ENCODE results near the gene ESYT2. TPM values are rescaled to one million over a fixed set of nuclear protein-coding genes. Genes with fewer than 3 reads are reported as not detected.

The ESYT2 gene
- total RNA-seq, 4 donors from 2014 or later, result 91.6 to 159 (median 100) TPM

DNA sequence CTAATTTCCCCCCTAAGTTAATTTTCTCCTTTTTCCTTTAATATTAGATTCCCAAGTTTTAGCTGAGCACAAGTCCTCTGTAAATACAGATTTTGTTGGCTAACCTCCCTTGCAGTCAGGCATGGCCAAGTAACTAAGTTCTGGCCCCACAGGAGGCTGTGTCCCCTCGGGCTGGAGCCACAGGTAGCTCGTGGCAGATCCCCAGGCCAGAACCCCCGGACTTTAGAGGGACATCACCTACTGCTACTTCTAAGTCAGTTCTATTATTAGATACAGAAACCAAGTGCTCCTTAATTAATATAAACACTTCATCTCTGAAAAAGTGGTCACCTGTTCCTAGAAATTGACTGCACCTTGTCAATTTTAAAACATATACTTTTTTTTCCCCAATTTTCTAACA is 78.6 kb downstream of the ESYT2 start:
- no peak overlapping the region for H3K27ac ChIP-seq
- DNase-seq, result no peak
- no peak overlapping the region for H3K4me3 ChIP-seq
- TF ChIP-seq POLR2A (IDR thresholded peaks at IDR 0.05), result no peak
- TF ChIP-seq, protein P1, sequence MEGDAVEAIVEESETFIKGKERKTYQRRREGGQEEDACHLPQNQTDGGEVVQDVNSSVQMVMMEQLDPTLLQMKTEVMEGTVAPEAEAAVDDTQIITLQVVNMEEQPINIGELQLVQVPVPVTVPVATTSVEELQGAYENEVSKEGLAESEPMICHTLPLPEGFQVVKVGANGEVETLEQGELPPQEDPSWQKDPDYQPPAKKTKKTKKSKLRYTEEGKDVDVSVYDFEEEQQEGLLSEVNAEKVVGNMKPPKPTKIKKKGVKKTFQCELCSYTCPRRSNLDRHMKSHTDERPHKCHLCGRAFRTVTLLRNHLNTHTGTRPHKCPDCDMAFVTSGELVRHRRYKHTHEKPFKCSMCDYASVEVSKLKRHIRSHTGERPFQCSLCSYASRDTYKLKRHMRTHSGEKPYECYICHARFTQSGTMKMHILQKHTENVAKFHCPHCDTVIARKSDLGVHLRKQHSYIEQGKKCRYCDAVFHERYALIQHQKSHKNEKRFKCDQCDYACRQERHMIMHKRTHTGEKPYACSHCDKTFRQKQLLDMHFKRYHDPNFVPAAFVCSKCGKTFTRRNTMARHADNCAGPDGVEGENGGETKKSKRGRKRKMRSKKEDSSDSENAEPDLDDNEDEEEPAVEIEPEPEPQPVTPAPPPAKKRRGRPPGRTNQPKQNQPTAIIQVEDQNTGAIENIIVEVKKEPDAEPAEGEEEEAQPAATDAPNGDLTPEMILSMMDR (IDR thresholded peaks at IDR 0.05), result no peak
- intact Hi-C loops (cut with DNase I; ENCODE audit: low total_unique reads), result no loop called here
- H3K36me3 ChIP-seq, result no peaks in the 10 kb centered on the region
- H3K27me3 ChIP-seq, result no peaks in the 10 kb centered on the region
- no peaks in the 10 kb centered on the region for H3K4me1 ChIP-seq
- H3K9me3 ChIP-seq, result no peaks in the 10 kb centered on the region

DNA sequence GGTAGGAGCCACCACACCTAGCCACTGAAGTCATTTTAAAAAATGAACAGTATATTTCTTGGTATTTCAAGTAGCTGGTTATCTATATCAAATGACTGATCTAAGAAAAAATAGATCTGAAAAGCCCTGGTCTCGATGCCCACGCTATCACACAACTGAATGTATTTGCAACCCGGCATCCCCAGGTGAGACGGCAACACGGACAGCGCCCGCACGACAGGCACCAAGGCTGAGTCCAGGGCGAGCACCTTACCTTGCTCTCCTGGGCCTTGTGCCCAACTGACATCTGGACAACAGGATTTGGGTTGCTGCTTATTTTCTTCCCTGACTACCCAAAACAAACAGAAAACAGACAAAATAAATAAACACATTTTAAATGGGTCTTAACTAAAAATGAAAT is 79.9 kb downstream of the ESYT2 start:
- DNase-seq, result no peak
- no peaks in the 10 kb centered on the region for H3K27me3 ChIP-seq
- no peak overlapping the region for H3K27ac ChIP-seq
- TF ChIP-seq, protein P1 (IDR thresholded peaks at IDR 0.05), result no peak
- no peak for TF ChIP-seq POLR2A (IDR thresholded peaks at IDR 0.05)
- intact Hi-C loops (cut with DNase I; ENCODE audit: low total_unique reads), result no loop called here
- H3K9me3 ChIP-seq, result no peaks in the 10 kb centered on the region
- H3K4me1 ChIP-seq, result no peaks in the 10 kb centered on the region
- H3K4me3 ChIP-seq, result no peak overlapping the region
- H3K36me3 ChIP-seq, result no peaks in the 10 kb centered on the region

- Histone ChIP-seq H3K9me3 (no peaks in the 10 kb centered on the region), H3K27me3 (no peaks in the 10 kb centered on the region), H3K36me3 (no peaks in the 10 kb centered on the region), H3K4me3 (no peak overlapping the region), H3K27ac (no peak overlapping the region), H3K4me1 (no peaks in the 10 kb centered on the region)
- no peak for DNase-seq
- TF ChIP-seq, protein P1 (IDR thresholded peaks at IDR 0.05), result no peak
- TF ChIP-seq POLR2A (IDR thresholded peaks at IDR 0.05), result no peak
- intact Hi-C loops (cut with DNase I; ENCODE audit: low total_unique reads), result no loop called here
Observed at GRCh38 chr7:158748335-158748734, 81.0 kb downstream of the ESYT2 start.

DNA sequence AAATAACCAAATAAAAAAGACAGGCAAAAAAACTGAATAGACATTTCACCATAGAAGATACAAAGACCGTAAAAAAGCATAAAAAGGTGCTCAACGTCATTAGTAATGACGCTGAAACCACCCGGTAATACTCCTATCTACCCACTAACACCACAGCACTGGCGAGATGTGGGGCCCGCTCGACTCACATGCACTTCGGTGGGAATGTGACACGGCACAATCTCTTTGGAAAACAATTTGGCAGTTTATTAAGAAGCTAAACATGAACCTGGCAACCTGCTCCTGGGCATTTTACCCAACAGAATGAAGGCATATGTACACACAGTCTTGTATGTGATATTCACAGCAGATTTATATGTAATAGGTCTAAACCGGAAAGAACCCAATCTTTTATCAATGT is 81.9 kb downstream of the ESYT2 start:
- Histone ChIP-seq H3K27me3 (no peaks in the 10 kb centered on the region), H3K4me3 (no peak overlapping the region), H3K9me3 (no peaks in the 10 kb centered on the region), H3K27ac (no peak overlapping the region), H3K4me1 (no peaks in the 10 kb centered on the region), H3K36me3 (no peaks in the 10 kb centered on the region)
- no peak for DNase-seq
- intact Hi-C loops (cut with DNase I; ENCODE audit: low total_unique reads), result no loop called here
- no peak for TF ChIP-seq POLR2A (IDR thresholded peaks at IDR 0.05)
- TF ChIP-seq, protein P1 (IDR thresholded peaks at IDR 0.05), result no peak

- TF ChIP-seq POLR2A (IDR thresholded peaks at IDR 0.05), result no peak
- TF ChIP-seq, protein P1 (IDR thresholded peaks at IDR 0.05), result no peak
- intact Hi-C loops (cut with DNase I; ENCODE audit: low total_unique reads), result no loop called here
- Histone ChIP-seq H3K36me3 (no peaks in the 10 kb centered on the region), H3K4me3 (no peak overlapping the region), H3K27ac (no peak overlapping the region), H3K4me1 (no peaks in the 10 kb centered on the region), H3K9me3 (no peaks in the 10 kb centered on the region), H3K27me3 (no peaks in the 10 kb centered on the region)
- DNase-seq, result no peak
Observed at GRCh38 chr7:158746957-158747356, 82.4 kb downstream of the ESYT2 start.

Measured in uterus (tissue), 4 donors.